Measurements from ENCODE around the gene FSTL4.

DNA sequence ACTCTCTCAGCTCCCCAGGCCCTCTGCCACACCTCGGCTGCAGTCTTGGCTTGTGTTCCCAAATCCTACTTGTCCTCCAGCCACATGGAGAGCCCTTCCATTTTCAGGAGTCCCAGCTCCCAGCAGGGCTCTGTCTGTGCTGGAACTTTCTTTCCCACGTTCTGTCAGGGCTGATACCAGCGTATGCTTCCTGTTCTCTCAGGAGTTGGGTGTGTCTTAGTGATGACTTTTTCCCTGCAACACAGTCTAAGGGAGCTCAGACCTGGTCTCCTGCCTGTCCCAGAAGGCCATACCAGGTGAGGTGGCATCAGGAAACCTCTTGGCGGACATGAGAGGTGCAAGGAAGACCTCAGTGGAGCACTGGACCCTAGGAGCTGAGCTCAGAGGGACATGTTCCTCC is 334.0 kb downstream of the FSTL4 start:
- TF ChIP-seq, protein P1, sequence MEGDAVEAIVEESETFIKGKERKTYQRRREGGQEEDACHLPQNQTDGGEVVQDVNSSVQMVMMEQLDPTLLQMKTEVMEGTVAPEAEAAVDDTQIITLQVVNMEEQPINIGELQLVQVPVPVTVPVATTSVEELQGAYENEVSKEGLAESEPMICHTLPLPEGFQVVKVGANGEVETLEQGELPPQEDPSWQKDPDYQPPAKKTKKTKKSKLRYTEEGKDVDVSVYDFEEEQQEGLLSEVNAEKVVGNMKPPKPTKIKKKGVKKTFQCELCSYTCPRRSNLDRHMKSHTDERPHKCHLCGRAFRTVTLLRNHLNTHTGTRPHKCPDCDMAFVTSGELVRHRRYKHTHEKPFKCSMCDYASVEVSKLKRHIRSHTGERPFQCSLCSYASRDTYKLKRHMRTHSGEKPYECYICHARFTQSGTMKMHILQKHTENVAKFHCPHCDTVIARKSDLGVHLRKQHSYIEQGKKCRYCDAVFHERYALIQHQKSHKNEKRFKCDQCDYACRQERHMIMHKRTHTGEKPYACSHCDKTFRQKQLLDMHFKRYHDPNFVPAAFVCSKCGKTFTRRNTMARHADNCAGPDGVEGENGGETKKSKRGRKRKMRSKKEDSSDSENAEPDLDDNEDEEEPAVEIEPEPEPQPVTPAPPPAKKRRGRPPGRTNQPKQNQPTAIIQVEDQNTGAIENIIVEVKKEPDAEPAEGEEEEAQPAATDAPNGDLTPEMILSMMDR (conservative IDR thresholded peaks at IDR 0.05; ENCODE audit: low read depth in 2 of 2), result no peak
- no peak for TF ChIP-seq EZH2phosphoT487 (IDR thresholded peaks at IDR 0.05; ENCODE audit: unreplicated experiment)
